HG03439 (cell line): ENCODE data around the gene SSH2.
"Not testable (repeated sequence)": the region's sequence is repeated elsewhere in the genome, so short reads cannot be mapped to it uniquely, and the experiment has no call there.

Experiments
- ATAC-seq: cut with Tn5 transposase; IDR thresholded peaks from one replicate; pipeline ENCODE4 v1.9.1; 2021; ENCODE audit warnings: mild to moderate bottlenecking, moderate library complexity; ENCODE audit not compliant: unreplicated experiment

SSH2 gene

DNA sequence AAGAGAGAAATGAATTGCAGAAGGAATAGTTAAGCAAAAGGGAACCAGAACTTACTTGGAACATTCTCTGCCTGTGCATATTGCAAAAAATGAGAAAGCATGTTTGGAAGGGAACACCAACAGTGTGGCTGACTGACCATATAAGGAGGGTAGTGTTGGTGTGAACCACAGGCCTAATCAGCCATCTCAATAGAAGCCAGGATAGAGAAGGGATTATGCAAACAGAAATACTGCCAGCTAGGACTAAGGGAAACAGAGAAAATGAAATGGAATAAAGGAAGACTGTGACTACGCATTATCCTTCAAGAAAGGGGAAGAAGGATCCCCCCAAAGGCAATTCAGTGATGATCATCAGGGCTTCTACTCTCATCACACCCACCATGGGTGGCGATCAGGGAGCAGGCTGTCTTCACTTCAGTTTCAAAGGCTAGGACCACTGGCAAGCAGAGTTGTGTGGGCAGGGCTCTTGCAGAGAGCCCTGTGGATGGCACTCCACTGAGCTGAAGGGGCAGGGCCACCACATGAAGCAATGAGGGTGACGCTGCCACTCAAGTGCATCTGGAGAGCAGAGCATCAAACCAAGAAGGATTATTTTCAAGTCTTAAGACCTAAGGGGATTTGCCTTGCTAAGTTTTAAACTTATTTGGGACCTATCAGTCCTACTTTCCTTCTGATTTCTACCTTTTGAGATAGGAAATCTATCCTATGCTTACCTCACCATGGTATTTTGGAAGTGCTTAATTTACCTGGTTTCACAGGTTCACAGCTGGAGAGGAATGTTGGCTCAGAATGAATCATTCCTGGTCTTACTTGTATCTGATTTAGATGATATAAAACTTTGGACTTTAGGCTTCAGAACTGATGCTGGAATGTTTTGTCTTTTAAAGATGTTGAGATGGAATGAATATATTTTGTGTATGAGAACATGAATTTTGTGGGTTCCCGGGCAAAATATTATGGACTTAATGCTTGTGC is 140.5 kb downstream of the SSH2 start:
- ATAC-seq: no peak

DNA sequence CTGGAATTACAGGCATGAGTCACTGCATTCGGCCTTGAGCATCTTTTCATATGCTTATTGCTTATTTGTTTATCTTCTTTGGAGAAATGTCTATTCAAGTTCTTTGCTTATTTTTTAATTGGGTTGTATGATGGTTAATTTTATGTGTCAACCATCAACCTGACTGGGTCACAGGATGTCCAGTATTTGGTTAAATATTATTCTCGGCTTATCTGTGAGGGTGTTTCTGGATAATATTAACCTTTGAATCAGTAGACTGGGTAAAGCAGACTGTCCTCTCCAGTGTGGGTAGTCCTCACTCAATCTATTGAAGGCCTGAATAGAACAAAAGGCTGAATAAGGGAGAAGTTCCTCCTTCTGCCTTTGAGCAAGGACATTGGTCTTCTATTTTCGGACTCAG is 142.0 kb downstream of the SSH2 start:
- no peak for ATAC-seq

- no peak for ATAC-seq
Observed at GRCh38 chr17:29782917-29783316, 147.1 kb downstream of the SSH2 start.

DNA sequence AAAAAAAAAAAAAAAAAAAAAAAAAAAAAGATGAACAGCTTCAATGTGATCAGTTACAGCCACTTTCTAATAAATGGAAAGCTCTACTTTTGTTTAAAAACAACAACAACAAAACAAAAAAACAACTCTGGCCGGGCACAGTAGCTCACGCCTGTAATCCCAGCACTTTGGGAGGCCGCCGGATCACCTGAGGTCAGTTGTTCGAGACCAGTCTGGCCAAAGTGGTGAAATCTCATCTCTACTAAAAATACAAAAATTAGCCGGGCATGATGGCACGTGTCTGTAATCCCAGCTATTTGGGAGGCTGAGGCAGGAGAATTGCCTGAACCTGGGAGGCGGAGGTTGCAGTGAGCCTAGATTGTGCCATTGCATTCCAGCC is 150.2 kb downstream of the SSH2 start:
- not testable (repeated sequence) for ATAC-seq

GRCh38 chr17:29778956-29779811 is 150.8 kb downstream of the SSH2 start:
- ATAC-seq: no peak

DNA sequence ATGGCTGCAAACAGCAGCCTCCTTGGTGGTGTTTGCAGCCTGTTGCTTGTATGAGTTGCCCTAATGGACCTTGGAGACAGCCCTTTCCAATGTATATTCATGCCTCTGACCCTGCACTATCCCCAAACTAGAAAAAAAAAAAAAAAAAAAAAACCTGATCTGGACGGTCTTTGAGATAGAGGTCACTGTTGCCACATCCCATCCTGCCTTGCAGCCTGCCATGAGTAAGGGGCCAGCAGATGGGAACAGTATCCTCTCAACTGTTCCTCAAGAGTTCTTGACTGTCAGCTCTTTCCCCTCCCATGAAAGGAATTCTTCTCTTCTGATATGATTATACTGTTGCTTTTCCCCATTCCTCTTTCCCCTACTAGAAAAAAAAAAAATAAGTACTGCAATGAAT is 152.4 kb downstream of the SSH2 start:
- no peak for ATAC-seq

GRCh38 chr17:29776026-29776425 is 154.0 kb downstream of the SSH2 start:
- ATAC-seq: no peak

DNA sequence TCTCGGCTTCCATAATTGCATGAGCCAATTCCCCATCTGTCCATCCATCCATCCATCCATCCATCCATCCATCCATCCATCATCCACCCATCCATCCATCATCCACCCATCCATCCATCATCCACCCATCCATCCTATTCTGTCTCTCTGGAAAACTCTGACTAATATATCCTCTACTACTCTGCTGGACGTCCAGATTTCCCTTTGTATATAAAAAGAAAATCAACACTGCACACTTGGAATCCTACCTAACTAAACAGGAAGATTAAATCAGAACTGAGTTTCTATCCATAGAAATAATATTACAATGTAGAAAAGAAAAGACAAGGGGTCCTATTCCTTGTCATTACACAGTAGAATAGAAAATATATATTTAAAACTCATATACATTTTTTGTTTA is 157.0 kb downstream of the SSH2 start:
- no peak for ATAC-seq

GRCh38 chr17:29771546-29771945 is 158.5 kb downstream of the SSH2 start:
- ATAC-seq: no peak

GRCh38 chr17:29769225-29769624 is 160.8 kb downstream of the SSH2 start:
- ATAC-seq: no peak

- ATAC-seq: no peak
Observed at GRCh38 chr17:29766796-29767327, 163.2 kb downstream of the SSH2 start.

DNA sequence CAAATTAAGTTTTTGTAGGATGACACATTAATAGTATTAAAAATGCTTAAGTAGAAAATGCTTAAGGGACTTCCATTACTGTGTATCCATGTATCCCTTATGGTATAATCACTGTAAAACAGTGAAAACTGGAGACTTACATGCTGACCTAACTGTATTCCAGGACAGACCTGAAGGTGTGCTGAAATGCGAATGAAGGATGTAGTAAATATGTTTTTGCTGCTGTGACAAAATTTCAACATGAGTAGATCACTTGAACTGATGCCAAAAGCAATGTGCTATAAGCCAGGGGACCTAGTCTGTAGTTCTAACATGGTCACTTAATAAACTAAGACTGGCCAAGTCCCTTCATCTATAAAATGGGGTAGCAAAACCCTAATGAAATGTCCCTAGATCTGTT is 165.3 kb downstream of the SSH2 start:
- no peak for ATAC-seq

DNA sequence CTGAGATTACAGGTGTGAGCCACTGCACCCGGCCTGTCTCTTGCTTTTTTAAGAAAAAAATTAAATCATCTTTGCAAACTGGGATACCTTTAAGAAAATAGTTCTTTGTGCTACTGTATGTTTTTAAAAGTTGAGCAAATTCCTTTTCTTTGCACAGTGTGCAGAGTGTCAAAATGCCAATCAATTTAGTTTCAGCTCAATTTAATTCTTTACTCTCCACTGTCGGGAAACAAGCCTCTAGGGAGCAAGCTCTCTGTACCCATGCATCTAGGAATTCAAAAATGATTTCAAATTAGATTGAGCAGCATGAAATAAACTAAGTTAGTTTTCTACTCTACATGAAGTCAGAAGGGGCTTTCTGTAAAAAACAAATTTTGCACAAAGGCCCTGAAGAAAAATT is 165.8 kb downstream of the SSH2 start:
- no peak for ATAC-seq

GRCh38 chr17:29763273-29763672 is 166.8 kb downstream of the SSH2 start:
- ATAC-seq: no peak

- ATAC-seq: peak; percentile 75
Observed at GRCh38 chr17:29761040-29761761, 168.8 kb downstream of the SSH2 start.

DNA sequence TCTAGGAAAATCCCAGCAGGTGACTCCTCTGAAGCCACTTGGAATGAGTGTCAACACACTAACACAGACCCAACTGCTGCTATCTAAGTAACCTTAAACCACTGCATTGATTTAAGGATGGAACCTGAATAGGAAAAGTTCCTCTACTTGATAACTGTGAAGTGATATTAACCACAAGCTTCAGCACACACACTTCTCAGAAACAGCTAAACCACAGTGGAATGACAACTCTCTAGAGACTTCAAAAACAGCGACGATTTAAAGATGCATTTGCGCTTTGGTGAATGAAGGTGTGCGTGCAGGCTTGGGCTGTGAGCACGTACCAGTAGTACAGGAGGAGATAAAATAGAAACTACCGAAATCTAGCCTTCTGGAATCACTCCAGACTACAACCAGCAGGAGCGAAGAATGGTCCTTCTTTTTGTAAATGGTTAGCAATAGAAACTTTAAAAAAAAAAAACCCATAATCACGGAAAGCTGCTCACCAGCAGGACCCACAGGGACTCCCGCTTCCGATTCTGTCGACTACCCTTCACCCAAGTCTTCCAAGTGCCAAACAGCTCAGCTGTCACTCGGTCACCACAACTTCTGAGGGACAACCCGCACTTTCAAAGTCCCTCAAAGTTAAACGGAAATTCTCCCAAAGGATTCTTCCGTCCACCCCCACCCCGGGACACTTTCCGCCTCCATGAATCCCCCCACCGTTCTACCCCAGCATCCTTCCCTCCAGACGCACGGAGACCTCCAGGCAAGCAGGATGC is 169.6 kb downstream of the SSH2 start:
- peak; percentile 41 for ATAC-seq

DNA sequence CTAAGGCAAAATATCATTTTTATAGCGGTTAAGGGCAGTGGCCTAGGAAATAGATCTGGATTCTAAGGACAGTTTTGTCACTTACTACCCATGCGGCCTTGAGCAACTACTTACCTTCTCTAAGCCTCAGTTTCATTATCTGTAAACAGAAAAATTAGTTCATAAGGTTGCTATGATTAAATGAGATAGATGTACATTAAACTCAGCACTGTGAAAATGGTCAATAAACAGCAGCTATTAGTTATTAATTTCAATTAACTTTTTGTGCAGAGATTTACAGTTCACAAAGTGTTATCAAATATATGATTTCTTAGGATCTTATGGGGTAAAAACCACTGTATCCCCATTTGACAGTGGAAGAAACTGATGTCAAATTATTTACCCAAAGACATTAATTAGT is 171.8 kb downstream of the SSH2 start:
- ATAC-seq: no peak

DNA sequence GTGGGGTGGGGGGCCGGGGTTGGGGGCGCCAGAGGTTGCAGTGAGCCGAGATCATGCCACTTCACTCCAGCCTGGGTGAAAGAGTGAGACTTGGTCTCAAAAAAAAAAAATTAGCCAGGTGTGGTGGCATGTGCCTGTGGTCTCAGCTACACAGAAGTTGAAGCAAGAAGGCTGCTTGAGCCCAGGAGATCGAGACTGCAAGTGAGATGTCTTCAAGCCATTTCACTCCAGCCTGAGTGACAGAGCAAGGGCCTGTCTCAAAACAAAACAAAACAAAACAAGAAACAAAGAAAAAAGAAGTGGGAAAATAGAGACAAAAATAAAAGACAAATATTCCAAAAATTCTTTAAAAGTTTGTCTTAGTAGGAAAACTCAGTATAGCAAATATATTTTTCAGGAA is 172.2 kb downstream of the SSH2 start:
- ATAC-seq: no peak

- ATAC-seq: no peak
Observed at GRCh38 chr17:29753845-29754439, 176.1 kb downstream of the SSH2 start.
